HEK293 (cell line): ENCODE results near the gene SSPN.

ENCODE experiments used
- CTCF ChIA-PET: fragments of 350-600 bp; formaldehyde crosslinking; extraction: SDS; loops from one replicate; lab custom pipeline; 2021; ENCODE audit warnings: antibody characterized with exemption; lab: Yijun Ruan, JAX
- POLR2A ChIA-PET: fragments of 300-600 bp; formaldehyde crosslinking; extraction: SDS; loops from one replicate; lab custom pipeline; 2020; ENCODE audit warnings: antibody characterized with exemption, inconsistent platforms; lab: Yijun Ruan, JAX
- H3K27ac ChIP-seq: fragments of 200-500 bp; sonication (Bioruptor generic); 2 replicates; pipeline ENCODE4 v1.5.1; 2014; ENCODE audit warnings: low read depth, low read length, control low read depth, inconsistent platforms; ENCODE audit errors: extremely low read depth
- H3K36me3 ChIP-seq, 2 experiments: fragments of 200-500 bp in 1 of 2; sonication (Bioruptor generic) in 1 of 2; 1 replicate in 1 of 2; 2 replicates in 1 of 2; pipeline ENCODE4 v1.5.1; 2014 to 2017; ENCODE audit warnings: inconsistent platforms in 2 of 2, low read length in 2 of 2; ENCODE audit not compliant: control insufficient read depth in 2 of 2, insufficient read depth in 1 of 2
- H3K4me1 ChIP-seq: fragments of 200-500 bp; sonication (Bioruptor generic); 2 replicates; pipeline ENCODE4 v1.5.1; 2014; ENCODE audit warnings: mild to moderate bottlenecking, low read length, inconsistent platforms; ENCODE audit not compliant: control insufficient read depth, insufficient read depth
- H3K4me3 ChIP-seq: 2 replicates; pipeline ENCODE4 v1.5.1; 2011; ENCODE audit warnings: low read depth, mild to moderate bottlenecking, control low read depth, low read length, moderate library complexity
- H3K9me3 ChIP-seq: fragments of 200-500 bp; sonication (Bioruptor generic); 2 replicates; pipeline ENCODE4 v1.5.1; 2014; ENCODE audit warnings: low read depth, low read length, inconsistent platforms; ENCODE audit not compliant: control insufficient read depth, insufficient read depth
- BCL11A ChIP-seq: fragments of 450-650 bp; formaldehyde crosslinking; IDR thresholded peaks from 2 replicates; pipeline ENCODE4 v1.5.1; 2016; ENCODE audit warnings: low read depth, missing biosample characterization, missing genetic modification characterization
- EGR2 ChIP-seq: fragments of 450-650 bp; formaldehyde crosslinking; IDR thresholded peaks from 2 replicates; pipeline ENCODE4 v1.5.1; 2016; ENCODE audit warnings: low read depth, missing biosample characterization, missing genetic modification characterization
- GLIS1 ChIP-seq: fragments of 450-650 bp; formaldehyde crosslinking; IDR thresholded peaks from 2 replicates; pipeline ENCODE4 v1.5.1; 2016; ENCODE audit warnings: missing biosample characterization, missing genetic modification characterization
- KLF8 ChIP-seq: fragments of 450-650 bp; formaldehyde crosslinking; IDR thresholded peaks from 2 replicates; pipeline ENCODE4 v1.5.1; 2016; ENCODE audit warnings: missing biosample characterization, missing genetic modification characterization
- SCRT2 ChIP-seq: fragments of 450-650 bp; formaldehyde crosslinking; IDR thresholded peaks from 2 replicates; pipeline ENCODE4 v1.5.1; 2016; ENCODE audit warnings: missing biosample characterization, missing genetic modification characterization
- ZEB2 ChIP-seq: fragments of 450-650 bp; formaldehyde crosslinking; IDR thresholded peaks from 2 replicates; pipeline ENCODE4 v1.5.1; 2016; ENCODE audit warnings: missing biosample characterization, missing genetic modification characterization
- ZFP69B ChIP-seq: fragments of 450-650 bp; formaldehyde crosslinking; IDR thresholded peaks from 2 replicates; pipeline ENCODE4 v1.5.1; 2016; ENCODE audit warnings: missing biosample characterization, missing genetic modification characterization
- ZNF132 ChIP-seq: fragments of 450-650 bp; formaldehyde crosslinking; IDR thresholded peaks from 2 replicates; pipeline ENCODE4 v1.5.1; 2017; ENCODE audit warnings: missing biosample characterization, missing genetic modification characterization, borderline replicate concordance
- ZNF146 ChIP-seq: fragments of 450-650 bp; formaldehyde crosslinking; IDR thresholded peaks from 2 replicates; pipeline ENCODE4 v1.5.1; 2016; ENCODE audit warnings: missing biosample characterization, missing genetic modification characterization
- ZNF148 ChIP-seq: fragments of 450-650 bp; formaldehyde crosslinking; IDR thresholded peaks from 2 replicates; pipeline ENCODE4 v1.5.0; 2017; ENCODE audit warnings: missing biosample characterization, missing genetic modification characterization, borderline replicate concordance
- ZNF157 ChIP-seq: fragments of 450-650 bp; formaldehyde crosslinking; IDR thresholded peaks from 2 replicates; pipeline ENCODE4 v1.5.1; 2016; ENCODE audit warnings: missing biosample characterization, missing genetic modification characterization
- ZNF16 ChIP-seq: fragments of 450-650 bp; formaldehyde crosslinking; IDR thresholded peaks from 2 replicates; pipeline ENCODE4 v1.5.1; 2016; ENCODE audit warnings: low read depth, missing biosample characterization, missing genetic modification characterization
- ZNF175 ChIP-seq: fragments of 450-650 bp; formaldehyde crosslinking; IDR thresholded peaks from 2 replicates; pipeline ENCODE4 v1.5.1; 2016; ENCODE audit warnings: missing biosample characterization, missing genetic modification characterization
- ZNF23 ChIP-seq: fragments of 450-650 bp; formaldehyde crosslinking; IDR thresholded peaks from 2 replicates; pipeline ENCODE4 v1.5.1; 2016; ENCODE audit warnings: missing biosample characterization, missing genetic modification characterization, borderline replicate concordance
- ZNF423 ChIP-seq: fragments of 450-650 bp; formaldehyde crosslinking; IDR thresholded peaks from 2 replicates; pipeline ENCODE4 v1.5.1; 2016; ENCODE audit warnings: missing biosample characterization, missing genetic modification characterization
- ZNF433 ChIP-seq: fragments of 450-650 bp; formaldehyde crosslinking; IDR thresholded peaks from 2 replicates; pipeline ENCODE4 v1.5.1; 2016; ENCODE audit warnings: missing biosample characterization, missing genetic modification characterization, low read depth
- ZNF501 ChIP-seq: fragments of 450-650 bp; formaldehyde crosslinking; IDR thresholded peaks from 2 replicates; pipeline ENCODE4 v1.5.1; 2016; ENCODE audit warnings: missing biosample characterization, missing genetic modification characterization
- ZNF510 ChIP-seq: fragments of 450-650 bp; formaldehyde crosslinking; IDR thresholded peaks from 2 replicates; pipeline ENCODE4 v1.5.1; 2018; ENCODE audit warnings: mild to moderate bottlenecking, missing genetic modification characterization, missing biosample characterization; ENCODE audit not compliant: insufficient replicate concordance
- ZNF549 ChIP-seq: fragments of 450-650 bp; IDR thresholded peaks from 2 replicates; pipeline ENCODE4 v1.5.1; 2018; ENCODE audit warnings: missing biosample characterization, missing genetic modification characterization, mild to moderate bottlenecking, inconsistent platforms, moderate library complexity
- ZNF561 ChIP-seq: fragments of 450-650 bp; IDR thresholded peaks from 2 replicates; pipeline ENCODE4 v1.5.1; 2018; ENCODE audit warnings: missing biosample characterization, missing genetic modification characterization, borderline replicate concordance
- ZNF621 ChIP-seq: fragments of 450-650 bp; formaldehyde crosslinking; IDR thresholded peaks from 2 replicates; pipeline ENCODE4 v1.5.1; 2017; ENCODE audit warnings: missing biosample characterization, missing genetic modification characterization
- ZNF626 ChIP-seq: fragments of 450-650 bp; sonication (Bioruptor Pico); formaldehyde crosslinking; IDR thresholded peaks from 2 replicates; pipeline ENCODE4 v1.5.1; 2018; ENCODE audit warnings: missing biosample characterization, missing genetic modification characterization, inconsistent platforms
- ZNF701 ChIP-seq: fragments of 450-650 bp; formaldehyde crosslinking; IDR thresholded peaks from 2 replicates; pipeline ENCODE4 v1.5.1; 2016; ENCODE audit warnings: missing biosample characterization, missing genetic modification characterization
- ZNF843 ChIP-seq: fragments of 450-650 bp; formaldehyde crosslinking; IDR thresholded peaks from 2 replicates; pipeline ENCODE4 v1.5.1; 2016; ENCODE audit warnings: missing biosample characterization, missing genetic modification characterization
- ZSCAN30 ChIP-seq: fragments of 450-650 bp; IDR thresholded peaks from 2 replicates; pipeline ENCODE4 v1.5.1; 2018; ENCODE audit warnings: missing biosample characterization, mild to moderate bottlenecking, missing genetic modification characterization, moderate library complexity
- TF ChIP-seq, protein P1 (sequence below): fragments of 450-650 bp; formaldehyde crosslinking; conservative IDR thresholded peaks from 2 replicates; pipeline ENCODE4 v1.5.1; 2016; ENCODE audit warnings: low read depth, missing biosample characterization, missing genetic modification characterization
- TF ChIP-seq, protein P2 (sequence below): fragments of 450-650 bp; IDR thresholded peaks from 2 replicates; pipeline ENCODE4 v1.5.1; 2018; ENCODE audit warnings: missing biosample characterization, missing genetic modification characterization
- TF ChIP-seq, protein P3 (sequence below): fragments of 450-650 bp; formaldehyde crosslinking; IDR thresholded peaks from 2 replicates; pipeline ENCODE4 v1.5.1; 2017; ENCODE audit warnings: missing biosample characterization, missing genetic modification characterization

SSPN gene

DNA sequence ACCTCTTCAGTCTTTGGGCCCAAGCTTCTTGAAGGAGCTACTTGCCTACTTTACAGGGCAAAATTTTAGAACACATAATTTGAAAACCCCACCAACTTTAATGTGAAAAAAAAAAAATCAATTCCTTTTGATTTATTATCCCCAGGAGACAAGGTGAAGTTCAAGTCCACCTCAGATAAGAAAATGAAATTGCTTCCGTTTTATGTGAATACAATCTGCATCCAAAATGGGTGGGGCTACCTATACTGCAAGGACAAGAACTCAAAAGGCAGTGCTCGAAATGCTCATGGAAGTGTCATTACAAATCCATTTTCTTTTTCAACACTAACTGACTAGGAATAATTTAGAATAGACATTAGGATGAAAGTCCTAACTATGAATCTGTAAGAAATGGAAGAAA is 45.7 kb downstream of the SSPN start:
- H3K36me3 ChIP-seq: no peaks in the 10 kb centered on the region
- no peak overlapping the region for H3K27ac ChIP-seq
- no peak overlapping the region for H3K4me3 ChIP-seq
- TF ChIP-seq ZNF23 (no peak), ZNF501 (tag by site-specific recombination) (no peak), ZNF157 (tag by site-specific recombination) (no peak), EGR2 (tag by site-specific recombination) (no peak), SCRT2 (no peak), KLF8 (tag by site-specific recombination) (no peak), GLIS1 (tag by site-specific recombination) (no peak), ZNF621 (no peak), ZNF146 (tag by site-specific recombination) (no peak), ZNF510 (tag by site-specific recombination) (no peak), BCL11A (tag by site-specific recombination) (no peak), ZNF423 (tag by site-specific recombination) (no peak), ZNF549 (no peak), ZNF148 (tag by site-specific recombination) (no peak)
- TF ChIP-seq, protein P1, sequence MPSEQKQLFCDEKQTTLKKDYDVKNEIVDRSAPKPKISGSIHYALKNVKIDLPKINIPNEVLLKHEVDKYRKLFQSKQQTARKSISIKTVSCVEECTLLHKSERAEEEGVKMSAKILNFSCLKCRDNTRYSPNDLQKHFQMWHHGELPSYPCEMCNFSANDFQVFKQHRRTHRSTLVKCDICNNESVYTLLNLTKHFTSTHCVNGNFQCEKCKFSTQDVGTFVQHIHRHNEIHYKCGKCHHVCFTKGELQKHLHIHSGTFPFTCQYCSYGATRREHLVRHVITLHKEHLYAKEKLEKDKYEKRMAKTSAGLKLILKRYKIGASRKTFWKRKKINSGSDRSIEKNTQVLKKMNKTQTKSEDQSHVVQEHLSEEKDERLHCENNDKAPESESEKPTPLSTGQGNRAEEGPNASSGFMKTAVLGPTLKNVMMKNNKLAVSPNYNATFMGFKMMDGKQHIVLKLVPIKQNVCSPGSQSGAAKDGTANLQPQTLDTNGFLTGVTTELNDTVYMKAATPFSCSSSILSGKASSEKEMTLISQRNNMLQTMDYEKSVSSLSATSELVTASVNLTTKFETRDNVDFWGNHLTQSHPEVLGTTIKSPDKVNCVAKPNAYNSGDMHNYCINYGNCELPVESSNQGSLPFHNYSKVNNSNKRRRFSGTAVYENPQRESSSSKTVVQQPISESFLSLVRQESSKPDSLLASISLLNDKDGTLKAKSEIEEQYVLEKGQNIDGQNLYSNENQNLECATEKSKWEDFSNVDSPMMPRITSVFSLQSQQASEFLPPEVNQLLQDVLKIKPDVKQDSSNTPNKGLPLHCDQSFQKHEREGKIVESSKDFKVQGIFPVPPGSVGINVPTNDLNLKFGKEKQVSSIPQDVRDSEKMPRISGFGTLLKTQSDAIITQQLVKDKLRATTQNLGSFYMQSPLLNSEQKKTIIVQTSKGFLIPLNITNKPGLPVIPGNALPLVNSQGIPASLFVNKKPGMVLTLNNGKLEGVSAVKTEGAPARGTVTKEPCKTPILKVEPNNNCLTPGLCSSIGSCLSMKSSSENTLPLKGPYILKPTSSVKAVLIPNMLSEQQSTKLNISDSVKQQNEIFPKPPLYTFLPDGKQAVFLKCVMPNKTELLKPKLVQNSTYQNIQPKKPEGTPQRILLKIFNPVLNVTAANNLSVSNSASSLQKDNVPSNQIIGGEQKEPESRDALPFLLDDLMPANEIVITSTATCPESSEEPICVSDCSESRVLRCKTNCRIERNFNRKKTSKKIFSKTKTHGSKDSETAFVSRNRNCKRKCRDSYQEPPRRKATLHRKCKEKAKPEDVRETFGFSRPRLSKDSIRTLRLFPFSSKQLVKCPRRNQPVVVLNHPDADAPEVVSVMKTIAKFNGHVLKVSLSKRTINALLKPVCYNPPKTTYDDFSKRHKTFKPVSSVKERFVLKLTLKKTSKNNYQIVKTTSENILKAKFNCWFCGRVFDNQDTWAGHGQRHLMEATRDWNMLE (tag by site-specific recombination): no peak
- TF ChIP-seq, all 188 proteins: peak for 0
- Histone ChIP-seq H3K9me3 (no peaks in the 10 kb centered on the region), H3K4me1 (peaks cover 13% of the 10 kb centered on the region)
- ChIA-PET CTCF (no interaction called here), POLR2A (no interaction called here)

DNA sequence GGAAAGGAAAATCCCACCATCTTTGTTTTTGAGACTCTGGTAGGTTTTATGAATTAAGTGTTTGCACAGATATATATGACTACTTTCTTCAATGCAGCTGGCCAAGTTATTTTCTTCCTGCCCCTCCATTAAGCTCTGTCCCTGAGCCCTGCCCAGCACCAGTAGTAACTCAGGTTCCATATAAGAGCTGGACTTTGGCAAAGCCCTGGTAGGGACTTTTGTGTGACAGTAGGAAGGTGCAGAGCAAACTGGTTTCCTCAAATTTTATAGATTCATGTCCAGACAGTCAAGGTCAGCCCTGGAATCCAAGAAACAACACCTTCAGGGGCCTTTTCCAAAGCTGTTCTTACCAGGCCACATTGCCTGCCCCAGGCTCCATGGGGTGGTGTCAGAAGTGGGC is 47.3 kb downstream of the SSPN start:
- no peak for TF ChIP-seq ZNF132 (tag by site-specific recombination)
- no peak for TF ChIP-seq ZNF16
- TF ChIP-seq, protein P2, sequence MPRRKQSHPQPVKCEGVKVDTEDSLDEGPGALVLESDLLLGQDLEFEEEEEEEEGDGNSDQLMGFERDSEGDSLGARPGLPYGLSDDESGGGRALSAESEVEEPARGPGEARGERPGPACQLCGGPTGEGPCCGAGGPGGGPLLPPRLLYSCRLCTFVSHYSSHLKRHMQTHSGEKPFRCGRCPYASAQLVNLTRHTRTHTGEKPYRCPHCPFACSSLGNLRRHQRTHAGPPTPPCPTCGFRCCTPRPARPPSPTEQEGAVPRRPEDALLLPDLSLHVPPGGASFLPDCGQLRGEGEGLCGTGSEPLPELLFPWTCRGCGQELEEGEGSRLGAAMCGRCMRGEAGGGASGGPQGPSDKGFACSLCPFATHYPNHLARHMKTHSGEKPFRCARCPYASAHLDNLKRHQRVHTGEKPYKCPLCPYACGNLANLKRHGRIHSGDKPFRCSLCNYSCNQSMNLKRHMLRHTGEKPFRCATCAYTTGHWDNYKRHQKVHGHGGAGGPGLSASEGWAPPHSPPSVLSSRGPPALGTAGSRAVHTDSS (tag by site-specific recombination): no peak
- TF ChIP-seq, protein P3, sequence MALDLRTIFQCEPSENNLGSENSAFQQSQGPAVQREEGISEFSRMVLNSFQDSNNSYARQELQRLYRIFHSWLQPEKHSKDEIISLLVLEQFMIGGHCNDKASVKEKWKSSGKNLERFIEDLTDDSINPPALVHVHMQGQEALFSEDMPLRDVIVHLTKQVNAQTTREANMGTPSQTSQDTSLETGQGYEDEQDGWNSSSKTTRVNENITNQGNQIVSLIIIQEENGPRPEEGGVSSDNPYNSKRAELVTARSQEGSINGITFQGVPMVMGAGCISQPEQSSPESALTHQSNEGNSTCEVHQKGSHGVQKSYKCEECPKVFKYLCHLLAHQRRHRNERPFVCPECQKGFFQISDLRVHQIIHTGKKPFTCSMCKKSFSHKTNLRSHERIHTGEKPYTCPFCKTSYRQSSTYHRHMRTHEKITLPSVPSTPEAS (tag by site-specific recombination): no peak
- no peak for TF ChIP-seq ZNF433 (tag by site-specific recombination)
- TF ChIP-seq ZFP69B (tag by site-specific recombination): no peak
- TF ChIP-seq ZEB2 (tag by site-specific recombination): no peak
- no peak for TF ChIP-seq ZNF501 (tag by site-specific recombination)
- TF ChIP-seq ZNF626 (tag by site-specific recombination): no peak
- no peak for TF ChIP-seq KLF8 (tag by site-specific recombination)
- no peak for TF ChIP-seq ZNF701 (tag by site-specific recombination)
- no peak for TF ChIP-seq ZNF175
- TF ChIP-seq ZNF561 (tag by site-specific recombination): no peak
- no peak for TF ChIP-seq ZSCAN30 (tag by site-specific recombination)
- no peak for TF ChIP-seq ZNF843 (tag by site-specific recombination)
- TF ChIP-seq, all 188 proteins: peak for 0
- CTCF ChIA-PET: interaction anchor here (0.6 kb wide), 1 partner anchor 204 kb away, joined by 3 read pairs; no protein-coding TSS in a partner anchor
- peaks cover 13% of the 10 kb centered on the region for H3K4me1 ChIP-seq

More for the DNA sequence above, 47.3 kb downstream of the SSPN start:
- Histone ChIP-seq H3K4me3 (no peak overlapping the region), H3K9me3 (no peaks in the 10 kb centered on the region), H3K36me3 (no peaks in the 10 kb centered on the region), H3K27ac (no peak overlapping the region)
- POLR2A ChIA-PET: no interaction called here
